Measurements from ENCODE around the gene LDAF1. TPM values are rescaled to one million over a fixed set of nuclear protein-coding genes. Genes with fewer than 3 reads are reported as not detected.

LDAF1 gene
- total RNA-seq, 1 experiment from 2014 or later: 18.7 TPM

DNA sequence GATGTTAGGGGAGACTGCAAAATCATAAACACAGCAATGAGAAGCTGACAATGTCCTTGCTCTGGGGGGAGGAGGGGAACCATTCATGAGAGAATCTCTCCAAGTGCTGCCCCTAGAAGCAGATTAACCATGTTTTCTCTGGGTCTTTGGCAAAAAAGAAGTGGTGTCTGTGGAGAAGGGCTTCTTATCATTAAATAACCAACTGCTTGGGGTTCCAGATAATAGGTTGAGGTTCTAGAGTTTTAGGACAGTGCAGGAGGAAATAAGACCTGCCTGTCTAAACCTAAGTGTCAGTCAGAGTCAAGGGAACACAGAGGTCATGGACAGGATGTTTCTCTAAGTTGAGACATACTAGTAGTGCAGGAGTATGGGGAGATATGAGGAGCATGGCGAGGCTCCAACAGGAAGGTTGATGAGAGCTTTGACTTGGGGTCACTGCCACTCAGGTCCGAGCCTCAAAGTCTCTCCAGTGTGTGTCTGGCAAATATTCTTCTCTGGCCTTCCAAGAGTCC lies 69.9 kb downstream of the LDAF1 start:
- Histone ChIP-seq H3K79me2 (ENCODE audit: insufficient read depth, low read length) (no peaks in the 10 kb centered on the region), H3K79me1 (ENCODE audit: insufficient read depth, low read depth, low read length, poor library complexity, severe bottlenecking) (no peaks in the 10 kb centered on the region), H2AFZ (ENCODE audit: low read length) (no peak overlapping the region), H4K5ac (ENCODE audit: insufficient read length, low read depth, low read length) (no peak overlapping the region), H3K9me3 (ENCODE audit: control insufficient read depth, low read depth, low read length) (no peaks in the 10 kb centered on the region), H3K4me2 (ENCODE audit: insufficient read depth, insufficient read length, low read length) (no peak overlapping the region), H2AK5ac (ENCODE audit: insufficient read length, low read length) (no peak overlapping the region), H3K4ac (ENCODE audit: low read depth, low read length) (no peak overlapping the region), H3K27ac (ENCODE audit: insufficient read length, low read depth, low read length) (no peak overlapping the region), H3K14ac (ENCODE audit: insufficient read depth, low read length) (no peak overlapping the region), H4K20me1 (ENCODE audit: control insufficient read depth, insufficient read depth, insufficient read length) (no peaks in the 10 kb centered on the region), H2BK12ac (ENCODE audit: insufficient read length, low read depth, low read length) (no peak overlapping the region), H2BK15ac (ENCODE audit: low read depth, low read length) (no peak overlapping the region), H2BK120ac (ENCODE audit: low read depth, low read length, poor library complexity, severe bottlenecking) (no peak overlapping the region), H2BK20ac (ENCODE audit: low read depth, low read length, poor library complexity, severe bottlenecking) (no peak overlapping the region), H3K18ac (ENCODE audit: insufficient read length, low read depth, low read length) (no peak overlapping the region), H3K4me1 (ENCODE audit: insufficient read depth, low read length) (peaks cover 3% of the 10 kb centered on the region; the same call in 1 of the 2 replicates), H3K56ac (ENCODE audit: insufficient read length, low read depth, low read length) (no peak overlapping the region), H3T11ph (ENCODE audit: low read length) (no peak overlapping the region), H3K27me3 (ENCODE audit: insufficient read depth, low read length) (no peaks in the 10 kb centered on the region), H4K8ac (replicated peaks; ENCODE audit: insufficient read length, low read depth, low read length) (no peak overlapping the region), H3K23ac (ENCODE audit: insufficient read length, low read depth, low read length) (no peak overlapping the region), H3K9ac (ENCODE audit: extremely low read depth, insufficient read length, low read length) (no peak overlapping the region), H3K23me2 (ENCODE audit: insufficient read length, low read depth, low read length, poor library complexity, severe bottlenecking) (no peaks in the 10 kb centered on the region), H2BK5ac (ENCODE audit: insufficient read length, low read length) (no peak overlapping the region), H4K91ac (ENCODE audit: insufficient read length, low read depth, low read length) (no peak overlapping the region)
- Mint-ChIP-seq H3K4me1 (peaks cover 13 to 18% of the 10 kb centered on the region in 2 experiments), H3K27me3 (ENCODE audit: low read depth) (peaks cover 15% of the 10 kb centered on the region), H3K27ac (no peak overlapping the region), H3K4me3 (no peak overlapping the region), H3K9me3 (no peaks in the 10 kb centered on the region), H3K36me3 (ENCODE audit: insufficient read depth in 1 of 3, low read depth in 3 of 3) (no peaks in the 10 kb centered on the region)
- WGBS (ENCODE audit: extremely low coverage, insufficient read length, low lambda C conversion rate): no CpG with 5 or more reads among the region's 2 CpGs
- no peak for DNase-seq
- TF ChIP-seq, protein P1, sequence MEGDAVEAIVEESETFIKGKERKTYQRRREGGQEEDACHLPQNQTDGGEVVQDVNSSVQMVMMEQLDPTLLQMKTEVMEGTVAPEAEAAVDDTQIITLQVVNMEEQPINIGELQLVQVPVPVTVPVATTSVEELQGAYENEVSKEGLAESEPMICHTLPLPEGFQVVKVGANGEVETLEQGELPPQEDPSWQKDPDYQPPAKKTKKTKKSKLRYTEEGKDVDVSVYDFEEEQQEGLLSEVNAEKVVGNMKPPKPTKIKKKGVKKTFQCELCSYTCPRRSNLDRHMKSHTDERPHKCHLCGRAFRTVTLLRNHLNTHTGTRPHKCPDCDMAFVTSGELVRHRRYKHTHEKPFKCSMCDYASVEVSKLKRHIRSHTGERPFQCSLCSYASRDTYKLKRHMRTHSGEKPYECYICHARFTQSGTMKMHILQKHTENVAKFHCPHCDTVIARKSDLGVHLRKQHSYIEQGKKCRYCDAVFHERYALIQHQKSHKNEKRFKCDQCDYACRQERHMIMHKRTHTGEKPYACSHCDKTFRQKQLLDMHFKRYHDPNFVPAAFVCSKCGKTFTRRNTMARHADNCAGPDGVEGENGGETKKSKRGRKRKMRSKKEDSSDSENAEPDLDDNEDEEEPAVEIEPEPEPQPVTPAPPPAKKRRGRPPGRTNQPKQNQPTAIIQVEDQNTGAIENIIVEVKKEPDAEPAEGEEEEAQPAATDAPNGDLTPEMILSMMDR (conservative IDR thresholded peaks at IDR 0.05): no peak

Other genes starting within 250 kb of the LDAF1 start
- 0.22 and 0.24 TPM in 2 replicates for gene DNAH3, start 7.8 kb upstream of the LDAF1 start, total RNA-seq (2021)
- gene ZP2, start 52.9 kb downstream of the LDAF1 start, total RNA-seq (2021): not detected in 2 replicates
- gene ANKS4B, start 75.0 kb downstream of the LDAF1 start, total RNA-seq (2021): 0.07 and 0.09 TPM in 2 replicates
- 16.4 and 17.8 TPM in 2 replicates for gene CRYM, start 119.6 kb downstream of the LDAF1 start, total RNA-seq (2021)